ENCODE data around the gene MAGI1. TPM values are rescaled to one million over a fixed set of nuclear protein-coding genes. Genes with fewer than 3 reads are reported as not detected.

MAGI1 gene
- total RNA-seq, 3 donors from 2014 or later (not counting 1 experiment from before 2014, with no cell fraction given): not detected

GRCh38 chr3:65783117-65783516 lies 255.6 kb downstream of the MAGI1 start:
- no peaks in the 10 kb centered on the region for H3K4me1 ChIP-seq (ENCODE audit: control insufficient read depth, insufficient read depth, low read length)
- intact Hi-C loops (cut with micrococcal nuclease): no loop called here
- Mint-ChIP-seq H3K27me3 (ENCODE audit: low read depth in 2 of 2) (no peaks in the 10 kb centered on the region), H3K4me3 (no peak overlapping the region), H3K27ac (no peak overlapping the region), H3K4me1 (no peaks in the 10 kb centered on the region), H3K9me3 (no peaks in the 10 kb centered on the region), H3K36me3 (no peaks in the 10 kb centered on the region)
- no peak overlapping the region for H3K27ac ChIP-seq (ENCODE audit: low read length)
- H3K4me3 ChIP-seq (ENCODE audit: low read length): no peak overlapping the region
- TF ChIP-seq, protein P1, sequence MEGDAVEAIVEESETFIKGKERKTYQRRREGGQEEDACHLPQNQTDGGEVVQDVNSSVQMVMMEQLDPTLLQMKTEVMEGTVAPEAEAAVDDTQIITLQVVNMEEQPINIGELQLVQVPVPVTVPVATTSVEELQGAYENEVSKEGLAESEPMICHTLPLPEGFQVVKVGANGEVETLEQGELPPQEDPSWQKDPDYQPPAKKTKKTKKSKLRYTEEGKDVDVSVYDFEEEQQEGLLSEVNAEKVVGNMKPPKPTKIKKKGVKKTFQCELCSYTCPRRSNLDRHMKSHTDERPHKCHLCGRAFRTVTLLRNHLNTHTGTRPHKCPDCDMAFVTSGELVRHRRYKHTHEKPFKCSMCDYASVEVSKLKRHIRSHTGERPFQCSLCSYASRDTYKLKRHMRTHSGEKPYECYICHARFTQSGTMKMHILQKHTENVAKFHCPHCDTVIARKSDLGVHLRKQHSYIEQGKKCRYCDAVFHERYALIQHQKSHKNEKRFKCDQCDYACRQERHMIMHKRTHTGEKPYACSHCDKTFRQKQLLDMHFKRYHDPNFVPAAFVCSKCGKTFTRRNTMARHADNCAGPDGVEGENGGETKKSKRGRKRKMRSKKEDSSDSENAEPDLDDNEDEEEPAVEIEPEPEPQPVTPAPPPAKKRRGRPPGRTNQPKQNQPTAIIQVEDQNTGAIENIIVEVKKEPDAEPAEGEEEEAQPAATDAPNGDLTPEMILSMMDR (IDR thresholded peaks at IDR 0.05): no peak
- 95% methylated on average over 3 of the region's 3 CpGs for WGBS (ENCODE audit: insufficient coverage)
- DNase-seq (no peak), ATAC-seq (no peak)
- no peaks in the 10 kb centered on the region for H3K36me3 ChIP-seq (ENCODE audit: control insufficient read depth, insufficient read depth, low read length)
- no peaks in the 10 kb centered on the region for H3K9me3 ChIP-seq (ENCODE audit: control insufficient read depth, insufficient read depth, low read length)
- no peaks in the 10 kb centered on the region for H3K27me3 ChIP-seq (ENCODE audit: control insufficient read depth, insufficient read depth, low read length)

GRCh38 chr3:65781594-65781993 lies 257.1 kb downstream of the MAGI1 start:
- intact Hi-C loops (cut with micrococcal nuclease): no loop called here
- H3K27me3 ChIP-seq (ENCODE audit: control insufficient read depth, insufficient read depth, low read length): no peaks in the 10 kb centered on the region
- ATAC-seq: no peak
- H3K4me3 ChIP-seq (ENCODE audit: low read length): no peak overlapping the region
- Mint-ChIP-seq H3K9me3 (no peaks in the 10 kb centered on the region), H3K27ac (no peak overlapping the region), H3K27me3 (ENCODE audit: low read depth in 2 of 2) (no peaks in the 10 kb centered on the region), H3K36me3 (no peaks in the 10 kb centered on the region), H3K4me3 (no peak overlapping the region), H3K4me1 (no peaks in the 10 kb centered on the region)
- no peaks in the 10 kb centered on the region for H3K9me3 ChIP-seq (ENCODE audit: control insufficient read depth, insufficient read depth, low read length)
- no peak for DNase-seq
- H3K36me3 ChIP-seq (ENCODE audit: control insufficient read depth, insufficient read depth, low read length): no peaks in the 10 kb centered on the region
- H3K4me1 ChIP-seq (ENCODE audit: control insufficient read depth, insufficient read depth, low read length): no peaks in the 10 kb centered on the region
- no peak overlapping the region for H3K27ac ChIP-seq (ENCODE audit: low read length)
- TF ChIP-seq, protein P1 (IDR thresholded peaks at IDR 0.05): no peak
- WGBS (ENCODE audit: insufficient coverage): 89% methylated on average over 4 of the region's 5 CpGs

GRCh38 chr3:65779390-65779789 lies 259.3 kb downstream of the MAGI1 start:
- Mint-ChIP-seq H3K27me3 (ENCODE audit: low read depth in 2 of 2) (no peaks in the 10 kb centered on the region), H3K36me3 (no peaks in the 10 kb centered on the region), H3K4me3 (no peak overlapping the region), H3K9me3 (no peaks in the 10 kb centered on the region), H3K4me1 (no peaks in the 10 kb centered on the region), H3K27ac (no peak overlapping the region)
- no peak overlapping the region for H3K4me3 ChIP-seq (ENCODE audit: low read length)
- ATAC-seq (no peak), DNase-seq (no peak)
- H3K4me1 ChIP-seq (ENCODE audit: control insufficient read depth, insufficient read depth, low read length): no peaks in the 10 kb centered on the region
- intact Hi-C loops (cut with micrococcal nuclease): no loop called here
- TF ChIP-seq, protein P1 (IDR thresholded peaks at IDR 0.05): no peak
- no peaks in the 10 kb centered on the region for H3K27me3 ChIP-seq (ENCODE audit: control insufficient read depth, insufficient read depth, low read length)
- H3K27ac ChIP-seq (ENCODE audit: low read length): no peak overlapping the region
- no peaks in the 10 kb centered on the region for H3K36me3 ChIP-seq (ENCODE audit: control insufficient read depth, insufficient read depth, low read length)
- no peaks in the 10 kb centered on the region for H3K9me3 ChIP-seq (ENCODE audit: control insufficient read depth, insufficient read depth, low read length)
- WGBS (ENCODE audit: insufficient coverage): 92% methylated on average over 2 of the region's 2 CpGs

GRCh38 chr3:65778968-65779367 lies 259.8 kb downstream of the MAGI1 start:
- intact Hi-C loops (cut with micrococcal nuclease): no loop called here
- Histone ChIP-seq H3K27ac (ENCODE audit: low read length) (no peak overlapping the region), H3K9me3 (ENCODE audit: control insufficient read depth, insufficient read depth, low read length) (no peaks in the 10 kb centered on the region), H3K27me3 (ENCODE audit: control insufficient read depth, insufficient read depth, low read length) (no peaks in the 10 kb centered on the region), H3K4me3 (ENCODE audit: low read length) (no peak overlapping the region), H3K4me1 (ENCODE audit: control insufficient read depth, insufficient read depth, low read length) (no peaks in the 10 kb centered on the region), H3K36me3 (ENCODE audit: control insufficient read depth, insufficient read depth, low read length) (no peaks in the 10 kb centered on the region)
- ATAC-seq (no peak), DNase-seq (no peak)
- no peaks in the 10 kb centered on the region for H3K27me3 Mint-ChIP-seq (ENCODE audit: low read depth in 2 of 2)
- no peaks in the 10 kb centered on the region for H3K4me1 Mint-ChIP-seq
- TF ChIP-seq, protein P1 (IDR thresholded peaks at IDR 0.05): no peak
- no peak overlapping the region for H3K27ac Mint-ChIP-seq
- 94% methylated on average over 2 of the region's 2 CpGs for WGBS (ENCODE audit: insufficient coverage)
- H3K4me3 Mint-ChIP-seq: no peak overlapping the region
- no peaks in the 10 kb centered on the region for H3K9me3 Mint-ChIP-seq
- H3K36me3 Mint-ChIP-seq: no peaks in the 10 kb centered on the region

Data from natural killer cell (primary cell).